Spinal cord (tissue), 10 donors: ENCODE data around the gene TNFAIP8. TPM values are rescaled to one million over a fixed set of nuclear protein-coding genes. Genes with fewer than 3 reads are reported as not detected.

ENCODE experiments used
- DNase-seq, 6 donors: peaks; one replicate each; pipeline versions ENCODE4 v3.0.0 to v3.0.0-alpha.2; 2013 to 2015; ENCODE audit warnings: low spot score in 6 of 6, low read depth in 4 of 6
- H3K27ac ChIP-seq: one replicate; pipeline ENCODE4 v1.5.1; 2013; ENCODE audit warnings: low read depth, low read length, control low read depth
- H3K27me3 ChIP-seq: one replicate; pipeline ENCODE4 v1.6.1; 2013; ENCODE audit warnings: low read length; ENCODE audit not compliant: control insufficient read depth, insufficient read depth
- H3K36me3 ChIP-seq: one replicate; pipeline ENCODE4 v1.6.1; 2013; ENCODE audit warnings: low read length; ENCODE audit not compliant: control insufficient read depth, insufficient read depth
- H3K4me1 ChIP-seq: one replicate; pipeline ENCODE4 v1.6.1; 2013; ENCODE audit warnings: low read length; ENCODE audit not compliant: control insufficient read depth, insufficient read depth
- H3K4me3 ChIP-seq: one replicate; pipeline ENCODE4 v1.5.1; 2013; ENCODE audit warnings: low read depth, low read length, control low read depth
- H3K9me3 ChIP-seq: one replicate; pipeline ENCODE4 v1.6.1; 2013; ENCODE audit warnings: low read length; ENCODE audit not compliant: control insufficient read depth, insufficient read depth
- WGBS: methylation state at CpG from one replicate; pipeline ENCODE4 v1.1.5; 2013; ENCODE audit warnings: missing lambda C conversion rate; ENCODE audit not compliant: insufficient coverage; 5-methylcytosine and 5-hydroxymethylcytosine counted together
- polyA plus RNA-seq, 2 donors: library from polyadenylated mRNA; unstranded; fragments of 120-200 nt; gene quantifications; one replicate each; pipeline ENCODE4 v1.2.1, GENCODE V29; 2013; ENCODE audit not compliant: insufficient read length in 2 of 2
- total RNA-seq, 2 donors: library from RNA; depleted of rRNA in 1 of 2; stranded (reverse); fragments of 120-200 nt in 1 of 2; fragments of >200 nt in 1 of 2; gene quantifications; one replicate each; pipeline versions ENCODE4 v1.2.3 to v1.2.4, GENCODE V29; 2013 to 2014
- donor health status: healthy.

TNFAIP8 gene
- total and polyA plus RNA-seq, 4 donors, result 3.5 to 24.7 (median 10.7) TPM

GRCh38 chr5:119316906-119317305, 38.9 kb upstream of the TNFAIP8 start:
- Histone ChIP-seq H3K27me3 (no peaks in the 10 kb centered on the region), H3K4me1 (no peaks in the 10 kb centered on the region), H3K9me3 (no peaks in the 10 kb centered on the region), H3K4me3 (no peak overlapping the region), H3K27ac (no peak overlapping the region), H3K36me3 (no peaks in the 10 kb centered on the region)
- no peak for DNase-seq
- WGBS, result no CpG with 5 or more reads among the region's 3 CpGs

GRCh38 chr5:119318256-119318894, 37.4 kb upstream of the TNFAIP8 start:
- no peak for DNase-seq
- Histone ChIP-seq H3K27ac (no peak overlapping the region), H3K4me1 (no peaks in the 10 kb centered on the region), H3K27me3 (no peaks in the 10 kb centered on the region), H3K4me3 (no peak overlapping the region), H3K36me3 (no peaks in the 10 kb centered on the region), H3K9me3 (no peaks in the 10 kb centered on the region)
- WGBS, result 96% methylated on average over 2 of the region's 7 CpGs

- H3K4me1 ChIP-seq, result no peaks in the 10 kb centered on the region
- no peak for DNase-seq
- no peaks in the 10 kb centered on the region for H3K27me3 ChIP-seq
- no peaks in the 10 kb centered on the region for H3K9me3 ChIP-seq
- H3K27ac ChIP-seq, result no peak overlapping the region
- H3K36me3 ChIP-seq, result no peaks in the 10 kb centered on the region
- H3K4me3 ChIP-seq, result no peak overlapping the region
- 97% methylated on average over 4 of the region's 5 CpGs for WGBS
Observed at GRCh38 chr5:119319401-119319800, 36.4 kb upstream of the TNFAIP8 start.

DNA sequence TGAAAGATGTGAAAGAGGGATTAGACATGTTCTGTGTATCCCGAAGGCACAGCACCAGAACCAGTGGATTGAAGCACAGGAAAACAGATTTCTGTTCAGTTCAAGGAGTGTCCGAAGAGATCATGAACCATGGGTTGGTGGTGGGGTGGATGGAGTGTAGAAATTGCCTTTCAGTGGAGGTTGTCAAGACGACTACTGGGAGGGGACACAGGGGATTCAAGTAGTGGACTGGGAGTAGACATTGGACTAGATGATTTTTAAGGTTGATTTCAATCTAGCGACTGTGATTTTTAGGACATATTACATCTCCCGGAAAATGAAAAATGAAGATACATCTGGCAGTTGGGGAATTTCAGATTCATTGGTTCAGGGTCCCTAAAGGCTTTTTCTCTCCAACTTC, 35.9 kb upstream of the TNFAIP8 start:
- Histone ChIP-seq H3K36me3 (no peaks in the 10 kb centered on the region), H3K27ac (no peak overlapping the region), H3K4me1 (no peaks in the 10 kb centered on the region), H3K4me3 (no peak overlapping the region), H3K27me3 (no peaks in the 10 kb centered on the region), H3K9me3 (no peaks in the 10 kb centered on the region)
- no peak for DNase-seq
- 94% methylated on average over 3 of the region's 5 CpGs for WGBS

GRCh38 chr5:119321569-119322311, 34.1 kb upstream of the TNFAIP8 start:
- Histone ChIP-seq H3K4me3 (no peak overlapping the region), H3K27ac (no peak overlapping the region), H3K27me3 (no peaks in the 10 kb centered on the region), H3K9me3 (no peaks in the 10 kb centered on the region), H3K36me3 (no peaks in the 10 kb centered on the region), H3K4me1 (no peaks in the 10 kb centered on the region)
- DNase-seq, result no peak
- 88% methylated on average over 6 of the region's 6 CpGs for WGBS

DNA sequence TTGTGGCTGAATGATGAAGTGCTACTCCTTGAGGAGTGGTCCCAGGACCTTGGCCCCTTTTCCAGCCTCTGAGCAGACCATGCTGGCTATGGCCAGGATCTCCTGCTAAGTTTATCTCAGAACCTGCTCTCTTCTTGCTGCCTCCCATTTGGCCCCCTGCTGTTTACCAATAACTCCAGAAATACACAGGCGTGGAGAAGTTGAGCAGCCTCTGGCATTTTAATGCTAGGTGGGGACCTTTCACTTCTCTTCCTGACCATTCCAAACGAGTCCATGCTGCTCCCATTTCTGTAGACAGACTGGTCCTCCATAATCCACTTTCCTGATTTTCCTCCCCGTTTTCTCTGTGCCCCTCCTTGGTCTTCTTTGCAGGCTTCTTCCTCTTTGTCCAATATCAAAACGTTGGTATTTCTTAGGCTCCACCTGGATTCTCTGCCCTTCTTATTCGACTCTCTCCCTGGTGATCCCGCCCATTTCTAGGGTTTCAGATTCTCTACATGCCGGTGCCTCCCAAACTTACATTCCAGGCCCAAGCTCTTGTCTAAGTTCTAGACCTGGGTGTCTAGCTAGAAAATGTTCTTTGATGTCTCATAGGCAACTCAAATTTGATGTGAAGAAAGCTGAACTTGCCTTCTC, 33.4 kb upstream of the TNFAIP8 start:
- Histone ChIP-seq H3K27ac (no peak overlapping the region), H3K36me3 (no peaks in the 10 kb centered on the region), H3K27me3 (no peaks in the 10 kb centered on the region), H3K9me3 (no peaks in the 10 kb centered on the region), H3K4me1 (no peaks in the 10 kb centered on the region), H3K4me3 (no peak overlapping the region)
- WGBS, result 77% methylated on average over 5 of the region's 7 CpGs
- DNase-seq, result no peak

DNA sequence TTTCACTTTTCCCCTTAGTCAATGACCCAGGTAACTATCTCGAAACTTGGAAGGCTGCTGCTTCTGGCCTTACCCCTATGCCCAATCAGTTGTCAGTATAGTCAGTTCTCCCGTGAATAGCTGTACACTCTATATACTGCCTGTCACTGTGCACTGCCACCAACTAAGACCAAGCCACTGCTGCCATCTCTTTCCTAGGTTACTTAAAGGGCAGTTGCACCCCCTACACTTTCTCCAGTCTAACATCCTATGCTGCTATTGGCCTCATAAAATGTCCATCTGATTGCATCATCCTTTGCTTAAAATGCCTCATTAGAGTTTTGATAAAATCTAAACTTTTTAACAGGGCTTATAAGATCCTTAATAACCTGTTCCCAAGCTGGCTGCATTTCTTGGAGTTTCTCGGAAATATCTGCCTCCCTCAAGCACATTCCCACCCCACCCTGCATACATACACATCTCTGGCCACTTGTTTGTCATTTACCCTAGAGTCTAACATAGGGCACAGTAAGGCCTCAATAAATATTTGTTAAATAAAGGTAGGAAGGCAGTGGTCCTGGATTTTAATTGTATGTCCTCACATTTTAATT, 32.8 kb upstream of the TNFAIP8 start:
- Histone ChIP-seq H3K9me3 (no peaks in the 10 kb centered on the region), H3K27me3 (no peaks in the 10 kb centered on the region), H3K4me3 (no peak overlapping the region), H3K4me1 (no peaks in the 10 kb centered on the region), H3K36me3 (no peaks in the 10 kb centered on the region), H3K27ac (no peak overlapping the region)
- no peak for DNase-seq
- 92% methylated on average over 3 of the region's 3 CpGs for WGBS

GRCh38 chr5:119323601-119324000, 32.2 kb upstream of the TNFAIP8 start:
- peak overlapping the region; percentile 59 for H3K27ac ChIP-seq
- no peaks in the 10 kb centered on the region for H3K36me3 ChIP-seq
- H3K4me1 ChIP-seq, result no peaks in the 10 kb centered on the region
- no peaks in the 10 kb centered on the region for H3K27me3 ChIP-seq
- no peaks in the 10 kb centered on the region for H3K9me3 ChIP-seq
- DNase-seq, result peak in 1 of 6 donors; percentile 40
- H3K4me3 ChIP-seq, result no peak overlapping the region

DNA sequence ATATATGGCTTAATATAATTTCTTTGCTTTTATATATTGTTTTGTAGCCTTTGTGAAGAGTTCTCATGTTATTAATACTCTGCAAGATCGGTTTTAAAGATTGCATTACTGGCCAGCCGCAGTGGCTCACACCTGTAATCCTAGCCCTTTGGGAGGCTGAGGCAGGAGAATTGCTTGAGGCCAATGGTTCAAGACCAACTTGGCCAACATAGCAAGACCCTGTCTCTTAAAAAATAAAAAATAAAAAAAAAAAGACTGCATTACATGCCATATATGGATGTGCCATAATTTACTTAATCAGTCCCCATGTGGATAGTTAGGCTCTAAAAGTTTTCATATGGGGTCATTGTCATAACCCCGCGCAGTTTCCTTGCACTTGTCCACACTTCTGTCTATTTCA, 31.0 kb upstream of the TNFAIP8 start:
- H3K4me3 ChIP-seq, result no peak overlapping the region
- DNase-seq, result no peak
- no CpG with 5 or more reads among the region's 4 CpGs for WGBS
- no peaks in the 10 kb centered on the region for H3K36me3 ChIP-seq
- H3K27ac ChIP-seq, result peak overlapping the region; percentile 37
- no peaks in the 10 kb centered on the region for H3K27me3 ChIP-seq
- peaks cover 3% of the 10 kb centered on the region for H3K4me1 ChIP-seq
- no peaks in the 10 kb centered on the region for H3K9me3 ChIP-seq
